Measurements from ENCODE around the gene SLC16A11. TPM values are rescaled to one million over a fixed set of nuclear protein-coding genes. Genes with fewer than 3 reads are reported as not detected.

The SLC16A11 gene
- total and polyA plus RNA-seq, 2 of the 4 experiments (the other 2 are of a cell fraction): not detected

DNA sequence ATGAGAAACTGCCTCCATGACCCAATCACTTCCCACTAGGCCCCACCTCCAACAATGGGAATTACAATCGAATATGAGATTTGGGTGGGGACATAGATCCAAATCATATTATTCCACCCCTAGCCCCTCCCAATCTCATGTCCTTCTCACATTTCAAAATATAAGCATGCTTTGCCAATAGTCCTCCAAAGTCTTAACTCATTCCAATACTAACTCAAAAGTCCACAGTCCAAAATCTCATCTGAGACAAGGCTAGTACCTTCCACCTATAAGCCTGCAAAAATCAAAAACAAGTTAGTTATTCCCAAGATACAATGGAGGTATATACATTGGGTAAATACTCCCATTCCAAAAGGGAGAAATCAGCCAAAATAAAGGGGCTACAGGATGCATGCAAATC, 23.3 kb upstream of the SLC16A11 start:
- POLR2A ChIA-PET (ENCODE audit: unreplicated experiment): no interaction called here

More for the DNA sequence above, 23.3 kb upstream of the SLC16A11 start:
- H3K4me1 ChIP-seq (ENCODE audit: control insufficient read depth, insufficient read depth, low read length): no peaks in the 10 kb centered on the region
- peaks cover 5% of the 10 kb centered on the region for H3K9me3 ChIP-seq (ENCODE audit: control insufficient read depth, insufficient read depth, low read length)
- WGBS, 2 experiments (ENCODE audit: extremely low coverage in 2 of 2, insufficient read length in 1 of 2): no CpG with 5 or more reads among the region's 1 CpG
- no peak overlapping the region for H3K18ac ChIP-seq (ENCODE audit: low read depth, low read length)
- H3K9ac ChIP-seq (ENCODE audit: low read depth, low read length): no peak overlapping the region
- H4K8ac ChIP-seq (ENCODE audit: low read depth in 2 of 2, low read length in 2 of 2): no peak overlapping the region
- no peak for ATAC-seq (ENCODE audit: low read depth)
- H3K27me3 ChIP-seq (ENCODE audit: control insufficient read depth, insufficient read depth, low read length): peaks cover 27% of the 10 kb centered on the region
- H3K4me2 ChIP-seq (ENCODE audit: low read depth, low read length): no peak overlapping the region
- no peak overlapping the region for H2BK5ac ChIP-seq (ENCODE audit: low read depth, low read length, poor library complexity, severe bottlenecking)
- no peak for DNase-seq
- no peaks in the 10 kb centered on the region for H3K36me3 ChIP-seq (ENCODE audit: control insufficient read depth, insufficient read depth, low read length)
- no peak overlapping the region for H2AK9ac ChIP-seq (replicated peaks; ENCODE audit: low read depth, low read length, poor library complexity)
- H3K79me1 ChIP-seq (ENCODE audit: low read depth in 1 of 2, low read length in 2 of 2): no peaks in the 10 kb centered on the region
- no peak overlapping the region for H2BK15ac ChIP-seq (ENCODE audit: low read depth, low read length)
- no peak overlapping the region for H4K91ac ChIP-seq (ENCODE audit: insufficient read depth, low read depth, low read length)
- H2AK5ac ChIP-seq (ENCODE audit: low read depth, low read length): no peak overlapping the region
- no peak overlapping the region for H3K27ac ChIP-seq (ENCODE audit: insufficient read depth, low read length)
- no peak overlapping the region for H3K14ac ChIP-seq (replicated peaks; ENCODE audit: low read depth, low read length)
- BruUV-seq (replicated peaks): no TSS peak
- no peak overlapping the region for H2AFZ ChIP-seq (replicated peaks; ENCODE audit: low read length, poor library complexity)
- no peak overlapping the region for H3K56ac ChIP-seq (ENCODE audit: extremely low read depth, insufficient read depth, low read length)
- dilution Hi-C loops (cut with HindIII; ENCODE audit: low sequenced_read_pairs, unreplicated experiment): no loop called here
- H3K4ac ChIP-seq (ENCODE audit: low read depth, low read length): no peak overlapping the region
- no peak overlapping the region for H4K5ac ChIP-seq (ENCODE audit: low read depth, low read length)
- TF ChIP-seq CEBPB (IDR thresholded peaks at IDR 0.05; ENCODE audit: low read depth, low read length): no peak
- no peak for TF ChIP-seq RFX5 (IDR thresholded peaks at IDR 0.05; ENCODE audit: low read depth, low read length)
- no peak for TF ChIP-seq POLR2A (IDR thresholded peaks at IDR 0.05; ENCODE audit: low read depth, low read length)
- TF ChIP-seq, protein P1, sequence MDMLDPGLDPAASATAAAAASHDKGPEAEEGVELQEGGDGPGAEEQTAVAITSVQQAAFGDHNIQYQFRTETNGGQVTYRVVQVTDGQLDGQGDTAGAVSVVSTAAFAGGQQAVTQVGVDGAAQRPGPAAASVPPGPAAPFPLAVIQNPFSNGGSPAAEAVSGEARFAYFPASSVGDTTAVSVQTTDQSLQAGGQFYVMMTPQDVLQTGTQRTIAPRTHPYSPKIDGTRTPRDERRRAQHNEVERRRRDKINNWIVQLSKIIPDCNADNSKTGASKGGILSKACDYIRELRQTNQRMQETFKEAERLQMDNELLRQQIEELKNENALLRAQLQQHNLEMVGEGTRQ (IDR thresholded peaks at IDR 0.05; ENCODE audit: low read depth, low read length): no peak
- TF ChIP-seq MXI1 (IDR thresholded peaks at IDR 0.05; ENCODE audit: borderline replicate concordance, low read depth, low read length): no peak
- intact Hi-C loops (cut with micrococcal nuclease): no loop called here
- in situ Hi-C loops (cut with MboI; ENCODE audit: low sequenced_read_pairs): loop anchor here (25.0 kb wide), 1 partner anchor 470 kb away; the partner anchor contains the start of gene TNFSF12
- CTCF ChIA-PET: no interaction called here
- no peak overlapping the region for H3K23ac ChIP-seq (ENCODE audit: low read depth, low read length)
- no peak overlapping the region for H3K4me3 ChIP-seq (ENCODE audit: insufficient read depth, low read depth, low read length)
- no peaks in the 10 kb centered on the region for H4K20me1 ChIP-seq (ENCODE audit: insufficient read depth, low read length)
- H2BK120ac ChIP-seq (ENCODE audit: low read depth, low read length): no peak overlapping the region
- no peak overlapping the region for H2BK20ac ChIP-seq (ENCODE audit: low read depth, low read length)
- H3K9me1 ChIP-seq (ENCODE audit: insufficient read depth, low read length): no peaks in the 10 kb centered on the region

Data from IMR-90 (cell line).